Putamen (tissue), 1 donor: ENCODE results near the gene RS1.
A peak's percentile ranks its signal among the peaks of the same experiment; 100 is the strongest.

ENCODE experiments used
- DNase-seq: peaks from one replicate; pipeline ENCODE4 v3.0.0-alpha.2; 2016; ENCODE audit warnings: low spot score

RS1 gene

GRCh38 chrX:18598413-18598812, 73.5 kb downstream of the RS1 start:
- DNase-seq, result peak; percentile 28

DNA sequence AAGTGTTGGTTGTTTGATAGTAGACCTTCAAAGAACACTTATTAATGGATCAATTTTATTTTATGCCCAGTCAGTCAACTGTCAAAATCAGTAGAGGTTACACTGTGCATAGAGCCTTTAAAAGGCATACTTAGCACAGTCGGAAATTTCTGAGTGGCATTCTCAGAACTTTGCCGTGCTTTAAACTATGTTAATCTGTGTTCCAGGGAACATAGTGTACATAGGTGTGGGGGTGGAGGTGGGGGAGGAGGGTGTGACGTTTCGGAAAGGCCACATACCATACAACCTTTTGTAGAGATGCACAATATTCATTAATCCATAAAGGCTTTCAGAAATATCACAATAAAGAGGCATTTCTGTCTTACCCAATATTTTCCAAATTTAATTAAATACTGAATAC, 75.8 kb downstream of the RS1 start:
- no peak for DNase-seq

DNA sequence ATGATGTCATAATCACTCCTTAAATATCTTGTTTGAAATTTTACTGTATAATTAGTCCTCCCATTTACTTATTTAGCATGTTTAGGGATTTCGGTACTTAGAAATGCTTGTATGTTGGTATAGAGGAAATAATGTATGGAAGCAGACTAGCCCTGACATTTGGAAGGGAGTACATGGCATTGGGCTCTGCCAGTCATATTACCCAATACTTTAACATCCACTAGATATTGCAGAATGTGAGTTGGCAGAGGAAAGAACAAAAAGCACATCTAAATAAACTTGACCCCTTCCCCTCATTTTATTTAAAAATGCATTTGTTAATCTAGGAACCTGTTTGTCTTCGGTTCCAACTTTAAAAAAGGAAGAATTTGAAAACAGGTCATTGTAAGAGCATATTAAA, 77.8 kb downstream of the RS1 start:
- no peak for DNase-seq

DNA sequence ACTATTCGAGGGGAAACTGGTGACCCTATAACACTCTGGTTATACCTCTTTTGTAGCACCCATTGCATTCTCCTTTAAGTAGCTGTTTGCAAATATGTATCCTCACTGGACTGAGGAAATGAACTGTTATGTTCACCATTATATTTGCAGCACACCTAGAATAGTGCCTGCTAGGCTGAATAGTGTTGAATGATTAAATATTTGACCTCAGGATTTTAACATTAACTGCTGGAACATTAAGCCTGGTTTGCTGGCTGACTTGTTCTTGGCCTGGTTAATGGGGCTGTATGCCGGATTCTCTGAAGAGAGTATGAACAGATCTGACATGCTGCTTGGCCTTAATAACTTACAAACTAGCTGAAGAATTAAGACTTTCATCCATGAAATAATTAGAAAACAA, 80.1 kb downstream of the RS1 start:
- DNase-seq, result no peak
